ENCODE results near the gene ARMC3.

- TF ChIP-seq EZH2 (IDR thresholded peaks at IDR 0.05) (no peak), POLR2AphosphoS5 (IDR thresholded peaks at IDR 0.05; ENCODE audit: borderline replicate concordance, low read depth, low read length) (no peak), FOXP2 (optimal IDR thresholded peaks at IDR 0.05; ENCODE audit: control extremely low read depth, extremely low read length, insufficient read depth) (no peak)
Measured at GRCh38 chr10:23079700-23080099, 151.8 kb downstream of the ARMC3 start.
